Epithelial cell of prostate (primary cell): Measurements from ENCODE around the gene C6orf136.

ENCODE experiments used
- DNase-seq: peaks from one replicate; pipeline ENCODE4 v3.0.0-alpha.2; 2011; ENCODE audit warnings: low read depth, low spot score
- H3K27ac ChIP-seq: fragments of 450-650 bp; 2 replicates; pipeline ENCODE4 v1.5.1; 2017; ENCODE audit warnings: mild to moderate bottlenecking

C6orf136 gene

DNA sequence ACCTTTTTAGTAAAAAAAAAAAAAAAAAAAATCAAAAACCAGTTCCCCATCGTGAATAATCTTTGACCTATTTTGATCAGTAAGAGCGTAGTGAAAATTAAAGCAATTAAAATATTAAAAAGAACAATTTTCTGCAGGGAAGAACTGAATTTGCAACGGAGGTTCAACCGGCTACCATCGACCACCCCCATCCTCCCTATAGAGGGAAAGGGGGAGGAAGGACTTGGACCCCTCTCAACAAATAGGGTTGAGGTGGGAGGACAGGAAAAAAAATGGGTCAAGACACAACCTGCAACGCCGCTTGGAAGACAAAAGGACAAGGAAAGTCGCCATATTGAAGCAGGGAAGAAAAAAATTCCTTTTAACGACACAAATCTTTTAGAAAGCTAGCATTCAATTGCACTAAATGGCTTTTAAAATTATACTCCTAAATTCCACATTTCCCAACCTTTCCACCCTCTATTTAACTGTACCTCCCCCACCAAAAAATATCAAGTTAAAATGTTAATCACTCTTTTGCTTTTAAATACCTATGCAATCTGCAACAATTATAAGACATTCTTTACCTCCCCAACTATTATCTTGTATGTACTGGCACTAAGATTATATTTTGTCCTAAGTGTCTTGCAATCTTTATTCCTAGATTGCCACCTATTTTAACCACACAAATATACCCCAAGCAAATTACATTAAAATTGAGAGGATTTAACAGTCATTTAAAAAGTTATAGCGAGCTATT is 31.5 kb upstream of the C6orf136 start:
- peak overlapping the region; percentile 95 for H3K27ac ChIP-seq
- DNase-seq, result no peak

GRCh38 chr6:30615958-30616810 is 30.7 kb upstream of the C6orf136 start:
- H3K27ac ChIP-seq, result peak overlapping the region; percentile 95
- DNase-seq, result no peak

DNA sequence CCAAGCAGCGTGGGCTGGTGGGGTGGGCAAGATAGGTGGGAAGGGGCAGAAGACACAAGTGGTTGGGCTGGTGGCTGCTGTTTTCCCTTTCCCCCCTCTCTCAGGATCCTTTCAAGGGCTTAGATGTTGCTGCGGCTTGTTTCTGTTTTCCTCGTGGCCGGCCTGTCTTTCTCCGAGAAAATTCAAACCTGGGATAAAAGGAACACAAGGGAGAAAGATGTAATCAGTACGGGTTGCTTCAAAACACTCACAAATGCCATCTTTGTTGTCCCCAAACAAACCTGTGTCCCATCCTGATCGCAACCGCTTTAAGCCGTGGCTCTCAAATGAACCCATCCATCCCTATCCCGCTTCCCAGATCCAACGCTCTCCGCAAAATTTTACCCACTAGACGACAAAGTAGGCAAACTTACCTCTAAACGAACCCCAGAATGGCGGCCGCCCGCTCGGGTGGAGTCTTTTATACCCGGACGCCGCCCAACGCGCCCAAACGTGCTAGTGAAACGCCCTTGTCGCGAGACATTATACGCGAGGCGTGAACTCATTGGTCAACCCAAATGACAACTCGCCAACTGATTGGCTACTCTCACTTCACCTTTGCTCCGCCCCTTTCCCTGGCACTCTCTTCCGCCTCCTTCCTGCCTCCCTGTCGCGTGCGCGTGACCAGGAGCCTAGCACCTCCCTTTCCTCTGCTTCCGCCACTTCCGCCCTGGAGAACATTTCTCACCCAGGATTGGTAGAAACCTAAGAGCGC is 29.9 kb upstream of the C6orf136 start, which contains the start of gene PPP1R10:
Gene PPP1R10, minus strand, starts transcription at position 433 of the 754 bp plus-strand sequence. CDS start 7,299 bp downstream, outside the sequence.
- peak; percentile 99 for DNase-seq
- peak within 1 kb of the TSS; percentile 95 for H3K27ac ChIP-seq

DNA sequence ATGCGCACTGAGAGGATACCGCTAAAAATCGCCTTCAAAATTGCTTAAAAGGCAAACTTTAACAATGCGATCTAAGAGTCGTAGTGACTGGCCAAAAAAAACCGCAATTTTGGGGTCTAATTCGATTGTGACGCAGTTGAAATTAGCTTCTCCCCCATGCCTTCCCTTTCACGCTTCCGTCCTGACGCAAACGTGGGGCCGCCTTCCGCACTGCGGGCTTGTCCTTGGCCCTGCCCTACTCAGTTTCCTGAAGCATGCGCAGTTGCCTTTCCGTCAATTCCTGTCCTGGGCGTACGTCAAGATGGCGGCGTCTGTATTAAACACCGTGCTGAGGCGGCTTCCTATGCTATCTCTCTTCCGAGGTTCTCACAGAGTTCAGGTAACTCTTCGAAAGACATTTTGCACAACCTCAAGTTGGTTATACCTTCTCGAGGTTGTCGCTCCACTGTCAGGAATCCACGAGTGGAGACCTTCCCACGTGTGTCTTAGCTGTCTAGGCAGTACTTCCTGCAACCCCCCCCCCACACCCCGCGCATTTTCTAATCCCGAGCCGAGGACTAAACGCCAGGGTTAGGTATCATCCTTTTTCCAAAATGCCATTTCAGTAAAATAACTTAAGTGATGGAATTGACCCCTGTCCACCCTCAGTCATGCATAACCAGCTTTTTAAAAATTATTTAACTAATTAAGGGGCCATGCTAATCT is 29.2 kb upstream of the C6orf136 start, which contains the start of gene MRPS18B:
Gene MRPS18B, plus strand, starts transcription at position 276 of the 705 bp plus-strand sequence. Its CDS starts 26 bp downstream, at position 302.
- DNase-seq, result peak; percentile 91
- peak within 1 kb of the TSS; percentile 95 for H3K27ac ChIP-seq

DNA sequence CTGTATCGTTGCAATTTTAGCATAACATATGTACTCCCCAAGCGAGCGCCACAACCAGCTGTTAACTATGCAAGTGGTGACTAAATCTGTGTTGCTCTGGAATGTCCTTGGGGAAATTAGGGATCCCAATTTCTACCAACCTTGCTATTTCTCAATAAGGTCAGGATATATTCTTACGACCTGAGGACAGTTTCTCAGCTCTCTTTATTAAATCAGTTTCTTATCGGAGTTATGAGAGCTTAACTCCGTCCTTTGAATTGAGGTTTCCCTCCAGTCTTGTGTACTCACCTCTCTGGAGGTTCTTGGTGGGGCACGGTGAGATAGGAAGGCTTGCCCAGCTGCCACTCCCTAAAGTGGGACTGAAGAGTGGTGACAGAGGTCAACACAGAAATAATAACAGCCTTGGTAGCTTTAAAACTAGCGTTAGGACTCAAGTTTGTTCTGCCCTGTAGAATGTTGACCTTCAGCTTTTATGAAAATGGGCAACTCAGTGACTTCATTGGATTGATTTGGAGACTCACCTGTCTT is 28.6 kb upstream of the C6orf136 start:
- DNase-seq, result no peak
- peak overlapping the region; percentile 95 for H3K27ac ChIP-seq

DNA sequence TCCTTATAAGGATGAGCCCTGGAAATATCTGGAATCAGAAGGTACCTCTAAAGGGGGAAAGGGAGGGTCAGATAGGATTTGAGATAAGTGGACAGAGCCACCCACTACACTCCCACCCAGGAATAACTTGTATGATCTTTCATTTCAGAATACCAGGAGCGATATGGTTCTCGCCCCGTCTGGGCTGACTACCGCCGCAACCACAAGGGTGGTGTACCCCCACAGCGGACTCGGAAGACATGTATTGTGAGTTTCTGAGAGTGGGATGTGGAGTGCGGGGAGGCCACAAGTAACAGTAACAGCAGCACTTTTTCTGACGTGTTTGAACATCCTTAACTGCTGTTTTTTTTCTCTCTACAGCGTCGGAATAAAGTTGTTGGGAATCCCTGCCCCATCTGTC is 27.4 kb upstream of the C6orf136 start:
- H3K27ac ChIP-seq, result no peak overlapping the region
- no peak for DNase-seq

DNA sequence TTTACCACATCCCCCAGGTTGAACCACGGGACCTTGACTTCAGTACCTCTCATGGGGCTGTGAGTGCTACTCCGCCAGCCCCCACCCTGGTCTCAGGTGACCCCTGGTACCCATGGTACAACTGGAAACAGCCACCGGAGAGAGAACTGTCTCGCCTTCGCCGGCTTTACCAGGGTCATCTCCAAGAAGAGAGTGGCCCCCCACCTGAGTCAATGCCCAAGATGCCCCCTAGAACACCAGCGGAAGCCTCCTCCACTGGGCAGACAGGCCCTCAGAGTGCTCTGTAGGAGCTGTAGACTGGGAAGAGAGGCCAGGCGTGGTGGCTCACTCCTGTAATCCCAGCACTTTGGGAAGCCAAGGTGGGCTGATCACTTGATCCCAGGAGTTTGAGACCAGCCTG is 21.4 kb upstream of the C6orf136 start:
- DNase-seq, result no peak
- H3K27ac ChIP-seq, result no peak overlapping the region

GRCh38 chr6:30626484-30627366 is 20.2 kb upstream of the C6orf136 start, which contains the start of gene ATAT1:
TSS of gene ATAT1 (plus strand) at chr6:30626874.
- no peak for DNase-seq
- peak within 1 kb of the TSS; percentile 61 for H3K27ac ChIP-seq

DNA sequence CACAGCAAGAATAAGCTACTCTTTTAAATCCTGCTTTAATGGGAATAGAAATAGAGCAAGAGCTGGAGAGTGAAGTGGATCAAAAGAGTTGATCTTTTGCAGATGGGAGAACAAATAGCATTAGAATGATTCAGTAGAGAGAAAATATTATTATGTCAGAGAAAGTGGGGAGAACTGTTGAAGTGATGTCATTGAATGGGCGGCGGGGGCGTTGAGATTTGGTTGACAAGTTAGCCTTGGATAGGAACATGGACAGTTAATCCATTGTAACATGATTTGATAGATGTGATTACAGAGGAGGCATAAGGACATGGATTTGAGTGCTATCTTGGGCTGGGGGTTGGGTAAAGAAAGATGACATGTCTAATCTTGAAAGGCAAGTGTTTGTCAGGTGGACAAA is 11.1 kb upstream of the C6orf136 start:
- no peak overlapping the region for H3K27ac ChIP-seq
- no peak for DNase-seq

GRCh38 chr6:30640481-30640880 is 6.5 kb upstream of the C6orf136 start:
- H3K27ac ChIP-seq, result no peak overlapping the region
- DNase-seq, result no peak

- DNase-seq, result no peak
- H3K27ac ChIP-seq, result no peak overlapping the region
Measured at GRCh38 chr6:30641048-30641447, 5.9 kb upstream of the C6orf136 start.

DNA sequence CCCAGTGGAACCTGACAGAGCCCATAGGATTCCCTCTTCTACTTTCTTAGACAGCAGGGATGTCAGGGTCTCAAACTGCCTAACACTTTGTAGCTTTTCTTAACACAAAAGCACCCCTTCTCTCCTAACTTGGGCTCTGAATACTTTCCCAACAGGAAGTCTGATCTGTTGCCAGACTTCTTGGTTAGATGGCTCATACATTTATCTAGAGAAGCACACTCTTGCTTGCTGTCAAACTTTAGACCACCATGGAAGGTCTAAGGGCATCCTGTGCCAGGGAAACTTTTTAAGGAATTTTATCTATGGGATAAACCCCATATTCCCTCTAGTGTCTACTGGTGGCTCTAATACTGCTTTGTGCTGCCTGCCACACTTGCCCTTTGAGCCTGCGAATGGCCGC is 3.3 kb upstream of the C6orf136 start:
- no peak for DNase-seq
- no peak overlapping the region for H3K27ac ChIP-seq

DNA sequence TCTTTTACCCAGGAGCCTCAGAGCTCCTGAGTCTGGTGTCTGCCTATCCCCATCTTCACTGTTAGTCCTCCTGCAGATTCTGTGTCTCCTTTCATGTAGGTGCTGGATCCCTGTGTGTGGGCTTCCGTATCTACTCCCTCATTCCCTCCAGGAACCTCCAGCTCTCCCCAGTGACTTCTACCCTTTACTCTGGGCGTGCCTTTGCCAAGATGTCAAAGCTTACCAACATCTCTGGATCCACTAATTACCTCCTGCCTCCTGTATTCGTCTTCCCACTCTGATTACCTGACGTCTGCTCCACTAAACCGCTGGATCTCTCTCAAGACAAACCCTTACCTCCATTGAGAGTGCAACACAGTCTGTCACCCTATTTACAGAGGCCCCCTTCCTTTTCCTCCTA is 2.2 kb upstream of the C6orf136 start:
- no peak overlapping the region for H3K27ac ChIP-seq
- DNase-seq, result no peak

DNA sequence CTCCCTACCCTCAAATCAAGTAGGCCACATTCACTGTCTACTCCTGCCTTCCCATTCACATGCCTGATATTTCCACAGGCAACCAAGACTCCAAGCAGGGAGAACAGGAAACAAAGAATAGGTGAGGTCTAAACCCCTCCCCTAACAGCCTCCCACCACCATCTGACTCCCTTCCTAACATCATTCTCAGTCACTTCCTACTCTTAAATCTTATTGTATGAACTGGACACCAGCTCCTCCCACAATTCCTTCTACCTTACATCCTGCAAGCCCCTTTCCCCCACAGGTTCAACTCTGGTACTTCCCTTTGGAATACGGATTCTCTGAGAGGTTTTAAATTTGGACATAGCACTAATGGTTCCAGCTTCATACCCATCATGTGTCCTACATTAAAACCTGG is 944 bp upstream of the C6orf136 start:
- no peak for DNase-seq
- peak overlapping the region; percentile 71 for H3K27ac ChIP-seq

- H3K27ac ChIP-seq, result peak overlapping the region; percentile 71
- no peak for DNase-seq
Measured at GRCh38 chr6:30647242-30648116, 546 bp downstream of the C6orf136 start.

DNA sequence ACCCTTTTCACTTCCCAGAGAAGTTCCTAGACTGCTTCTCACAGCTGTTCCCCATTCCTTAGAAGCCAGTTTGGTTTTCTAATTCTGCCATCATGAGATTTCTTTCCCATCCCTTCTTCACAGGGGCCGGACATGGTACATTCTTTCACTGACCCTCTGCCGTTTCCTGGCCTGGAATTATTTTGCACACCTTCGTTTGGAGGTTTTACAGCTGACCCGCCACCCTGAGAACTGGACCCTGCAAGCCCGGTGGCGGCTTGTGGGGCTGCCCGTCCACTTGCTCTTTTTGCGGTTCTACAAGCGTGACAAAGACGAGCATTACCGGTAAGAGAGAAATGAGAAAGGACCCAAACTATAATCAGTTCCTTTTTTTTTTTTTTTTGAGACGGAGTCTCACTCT is 4.2 kb downstream of the C6orf136 start:
- no peak for DNase-seq
- H3K27ac ChIP-seq, result no peak overlapping the region

DNA sequence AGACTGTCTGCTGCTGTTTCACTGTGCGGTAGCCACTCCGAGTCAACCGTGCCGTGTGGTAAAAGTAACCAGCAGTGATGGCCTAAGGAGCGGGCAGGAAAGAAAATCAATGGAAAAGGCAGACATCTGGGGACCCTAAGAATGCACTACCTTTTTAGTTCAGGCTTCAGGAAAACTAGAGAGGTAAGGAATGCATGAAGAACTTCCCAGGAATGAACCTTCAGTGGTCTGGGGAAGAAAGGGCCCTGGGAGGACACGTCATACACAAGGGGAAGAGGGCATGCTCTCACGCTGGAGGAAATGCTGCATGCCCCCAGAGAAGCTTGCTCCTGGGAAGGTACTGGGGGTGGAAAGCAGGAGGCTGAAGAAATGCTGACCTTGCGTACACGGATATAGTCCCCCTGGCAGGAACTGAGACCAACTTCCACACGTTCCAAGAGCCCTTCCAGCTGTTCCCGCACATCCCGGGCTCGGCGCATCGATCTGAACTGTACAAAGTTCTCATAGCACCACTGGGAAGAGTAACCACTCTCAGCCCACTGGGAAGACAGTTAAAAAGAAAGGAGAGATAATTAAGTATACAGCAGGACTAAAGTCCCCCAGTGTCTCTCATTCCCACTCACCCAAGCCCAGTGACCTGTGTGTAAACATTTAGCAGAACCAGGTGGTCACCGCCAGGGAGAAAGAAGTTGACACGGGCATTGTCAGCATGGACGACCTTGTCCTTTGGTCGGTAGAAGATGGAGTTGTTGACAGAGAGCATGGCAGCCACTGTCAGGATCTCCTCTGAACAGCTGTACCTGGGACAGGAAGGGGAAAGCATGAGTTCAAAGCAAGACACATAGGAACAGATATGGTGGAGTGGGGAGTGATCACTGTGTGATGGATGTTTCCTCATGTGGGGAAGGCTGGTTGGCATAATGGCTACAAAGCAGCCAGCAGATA is 8.1 kb downstream of the C6orf136 start:
- no peak overlapping the region for H3K27ac ChIP-seq
- DNase-seq, result no peak
